GM23338 (cell line): ENCODE data around the gene EEF1A1. TPM values are rescaled to one million over a fixed set of nuclear protein-coding genes. Genes with fewer than 3 reads are reported as not detected.

Source experiments
- ATAC-seq: fragments of 200-7000 bp; cut with Tn5 transposase; 3 replicates; pipeline ENCODE4 v1.9.1; 2020
- DNase-seq: peaks from one replicate; pipeline ENCODE4 v3.0.0-alpha.2; 2015; ENCODE audit warnings: low spot score
- H2AFZ ChIP-seq: fragments of 200-600 bp; sonication (generic); 2 replicates; pipeline ENCODE4 v1.8.0; 2016; ENCODE audit warnings: antibody characterized with exemption, mild to moderate bottlenecking, moderate library complexity
- H3F3A ChIP-seq: fragments of 200-600 bp; sonication (generic); replicated peaks from 2 replicates; pipeline ENCODE4 v1.8.0; 2017; ENCODE audit warnings: antibody characterized with exemption, mixed run types, low read depth
- H3K27ac ChIP-seq: fragments of 200-600 bp; sonication (generic); 2 replicates; pipeline ENCODE4 v1.6.1; 2016; ENCODE audit warnings: low read depth
- H3K27me3 ChIP-seq: fragments of 200-600 bp; sonication (generic); 2 replicates; pipeline ENCODE4 v1.8.0; 2016; ENCODE audit warnings: mild to moderate bottlenecking, mixed run types, moderate library complexity; ENCODE audit not compliant: insufficient read depth
- H3K36me3 ChIP-seq: fragments of 200-600 bp; sonication (generic); 2 replicates; pipeline ENCODE4 v1.8.0; 2016; ENCODE audit warnings: mild to moderate bottlenecking; ENCODE audit not compliant: insufficient read depth
- H3K4me1 ChIP-seq: fragments of 200-600 bp; sonication (generic); 2 replicates; pipeline ENCODE4 v1.8.0; 2016; ENCODE audit warnings: mild to moderate bottlenecking, moderate library complexity; ENCODE audit not compliant: insufficient read depth
- H3K4me2 ChIP-seq: fragments of 200-600 bp; sonication (generic); 2 replicates; pipeline ENCODE4 v1.7.1; 2017; ENCODE audit warnings: mixed run types
- H3K4me3 ChIP-seq: fragments of 200-600 bp; sonication (generic); 2 replicates; pipeline ENCODE4 v1.6.1; 2016; ENCODE audit warnings: mixed run types
- H3K79me2 ChIP-seq: fragments of 200-600 bp; sonication (generic); replicated peaks from 2 replicates; pipeline ENCODE4 v1.8.0; 2017; ENCODE audit warnings: mild to moderate bottlenecking; ENCODE audit not compliant: insufficient read depth
- H3K9me2 ChIP-seq: fragments of 200-600 bp; sonication (generic); 2 replicates; pipeline ENCODE4 v1.8.0; 2017; ENCODE audit not compliant: insufficient read depth
- H4K20me1 ChIP-seq: fragments of 200-600 bp; sonication (generic); replicated peaks from 2 replicates; pipeline ENCODE4 v1.8.0; 2017; ENCODE audit warnings: mild to moderate bottlenecking; ENCODE audit not compliant: insufficient read depth
- H3K27ac Mint-ChIP-seq: 2 replicates; pipeline ENCODE4 v1.8.0; 2020; ENCODE audit warnings: inconsistent platforms, mild to moderate bottlenecking, moderate library complexity, mixed read lengths
- H3K27me3 Mint-ChIP-seq: 3 replicates; pipeline ENCODE4 v1.8.0; 2022; ENCODE audit warnings: low read depth, mild to moderate bottlenecking, moderate library complexity, mixed read lengths, inconsistent platforms; ENCODE audit not compliant: insufficient read depth, poor library complexity
- H3K36me3 Mint-ChIP-seq: 3 replicates; pipeline ENCODE4 v1.8.0; 2021; ENCODE audit warnings: low read depth, mild to moderate bottlenecking, inconsistent platforms, moderate library complexity, mixed read lengths
- H3K4me1 Mint-ChIP-seq: 3 replicates; pipeline ENCODE4 v1.8.0; 2020; ENCODE audit warnings: mild to moderate bottlenecking, inconsistent platforms, mixed read lengths
- H3K4me3 Mint-ChIP-seq: 3 replicates; pipeline ENCODE4 v1.8.0; 2021; ENCODE audit warnings: moderate library complexity, mild to moderate bottlenecking, inconsistent platforms, mixed read lengths
- H3K9me3 Mint-ChIP-seq: 3 replicates; pipeline ENCODE4 v1.8.0; 2020; ENCODE audit warnings: moderate library complexity, mild to moderate bottlenecking, inconsistent platforms, mixed read lengths
- EZH2phosphoT487 ChIP-seq: fragments of 200-600 bp; sonication (generic); IDR thresholded peaks from one replicate; pipeline ENCODE4 v1.8.1; 2018; ENCODE audit warnings: antibody characterized with exemption; ENCODE audit not compliant: unreplicated experiment
- JUNB ChIP-seq: IDR thresholded peaks from one replicate; pipeline ENCODE4 v1.6.1; 2016; ENCODE audit warnings: antibody characterized with exemption; ENCODE audit not compliant: unreplicated experiment
- NANOG ChIP-seq: IDR thresholded peaks from 2 replicates; pipeline ENCODE4 v1.6.1; 2016; ENCODE audit warnings: antibody characterized with exemption, borderline replicate concordance
- POLR2AphosphoS5 ChIP-seq: IDR thresholded peaks from 2 replicates; pipeline ENCODE4 v1.6.1; 2016; ENCODE audit warnings: antibody characterized with exemption, low read depth
- STAT1 ChIP-seq: IDR thresholded peaks from one replicate; pipeline ENCODE4 v1.6.1; 2016; ENCODE audit warnings: antibody characterized with exemption; ENCODE audit not compliant: unreplicated experiment
- ZNF114 ChIP-seq: fragments of 250-450 bp; sonication (Bioruptor Pico); IDR thresholded peaks from 2 replicates; pipeline ENCODE4 v1.5.0; 2020; ENCODE audit warnings: mild to moderate bottlenecking, moderate library complexity
- ZNF331 ChIP-seq: fragments of 250-450 bp; sonication (Bioruptor Pico); IDR thresholded peaks from 2 replicates; pipeline ENCODE4 v1.5.0; 2020; ENCODE audit warnings: low read depth, mild to moderate bottlenecking, moderate library complexity
- polyA plus RNA-seq: library from polyadenylated mRNA; unstranded; fragments of >200 nt; fragmentation: Nextera tagmentation; extraction: Ambion mirVana; gene quantifications from 2 replicates; pipeline ENCODE4 v1.2.1, GENCODE V29; 2016
- total RNA-seq: library from RNA; depleted of rRNA; stranded (reverse); fragments of >200 nt; shearing (Covaris generic); gene quantifications from 2 replicates; pipeline ENCODE4 v1.2.3, GENCODE V29; 2014
- TF ChIP-seq, protein P1 (sequence below): fragments of 250-450 bp; sonication (Bioruptor Pico); IDR thresholded peaks from 2 replicates; pipeline ENCODE4 v1.5.0; 2020; ENCODE audit warnings: mild to moderate bottlenecking, moderate library complexity
- TF ChIP-seq, protein P2 (sequence below): IDR thresholded peaks from 2 replicates; pipeline ENCODE4 v1.6.1; 2016; ENCODE audit warnings: antibody characterized with exemption

Gene EEF1A1
- total and polyA plus RNA-seq, 2 experiments from 2014 or later = 7,677 to 12,342 TPM

DNA sequence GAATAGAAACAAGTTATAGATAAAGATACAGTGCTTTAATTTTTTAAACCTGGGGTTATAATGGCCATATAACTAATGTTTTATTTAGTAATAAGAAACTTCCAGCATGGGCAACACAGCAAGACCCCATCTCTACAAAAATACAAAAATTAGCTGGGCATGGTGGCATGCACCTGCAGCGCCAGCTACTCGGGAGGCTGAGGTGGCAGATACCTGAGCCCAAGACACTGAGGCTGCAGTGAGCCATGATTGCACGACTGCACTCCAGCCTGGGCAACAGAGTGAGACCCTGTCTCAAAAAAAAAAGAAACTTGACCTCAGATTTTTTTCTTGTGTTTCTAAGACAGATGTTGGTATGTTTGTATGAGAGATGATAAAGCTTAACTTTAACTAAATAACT lies 22.9 kb downstream of the EEF1A1 start (continued):
- TF ChIP-seq, protein P1, sequence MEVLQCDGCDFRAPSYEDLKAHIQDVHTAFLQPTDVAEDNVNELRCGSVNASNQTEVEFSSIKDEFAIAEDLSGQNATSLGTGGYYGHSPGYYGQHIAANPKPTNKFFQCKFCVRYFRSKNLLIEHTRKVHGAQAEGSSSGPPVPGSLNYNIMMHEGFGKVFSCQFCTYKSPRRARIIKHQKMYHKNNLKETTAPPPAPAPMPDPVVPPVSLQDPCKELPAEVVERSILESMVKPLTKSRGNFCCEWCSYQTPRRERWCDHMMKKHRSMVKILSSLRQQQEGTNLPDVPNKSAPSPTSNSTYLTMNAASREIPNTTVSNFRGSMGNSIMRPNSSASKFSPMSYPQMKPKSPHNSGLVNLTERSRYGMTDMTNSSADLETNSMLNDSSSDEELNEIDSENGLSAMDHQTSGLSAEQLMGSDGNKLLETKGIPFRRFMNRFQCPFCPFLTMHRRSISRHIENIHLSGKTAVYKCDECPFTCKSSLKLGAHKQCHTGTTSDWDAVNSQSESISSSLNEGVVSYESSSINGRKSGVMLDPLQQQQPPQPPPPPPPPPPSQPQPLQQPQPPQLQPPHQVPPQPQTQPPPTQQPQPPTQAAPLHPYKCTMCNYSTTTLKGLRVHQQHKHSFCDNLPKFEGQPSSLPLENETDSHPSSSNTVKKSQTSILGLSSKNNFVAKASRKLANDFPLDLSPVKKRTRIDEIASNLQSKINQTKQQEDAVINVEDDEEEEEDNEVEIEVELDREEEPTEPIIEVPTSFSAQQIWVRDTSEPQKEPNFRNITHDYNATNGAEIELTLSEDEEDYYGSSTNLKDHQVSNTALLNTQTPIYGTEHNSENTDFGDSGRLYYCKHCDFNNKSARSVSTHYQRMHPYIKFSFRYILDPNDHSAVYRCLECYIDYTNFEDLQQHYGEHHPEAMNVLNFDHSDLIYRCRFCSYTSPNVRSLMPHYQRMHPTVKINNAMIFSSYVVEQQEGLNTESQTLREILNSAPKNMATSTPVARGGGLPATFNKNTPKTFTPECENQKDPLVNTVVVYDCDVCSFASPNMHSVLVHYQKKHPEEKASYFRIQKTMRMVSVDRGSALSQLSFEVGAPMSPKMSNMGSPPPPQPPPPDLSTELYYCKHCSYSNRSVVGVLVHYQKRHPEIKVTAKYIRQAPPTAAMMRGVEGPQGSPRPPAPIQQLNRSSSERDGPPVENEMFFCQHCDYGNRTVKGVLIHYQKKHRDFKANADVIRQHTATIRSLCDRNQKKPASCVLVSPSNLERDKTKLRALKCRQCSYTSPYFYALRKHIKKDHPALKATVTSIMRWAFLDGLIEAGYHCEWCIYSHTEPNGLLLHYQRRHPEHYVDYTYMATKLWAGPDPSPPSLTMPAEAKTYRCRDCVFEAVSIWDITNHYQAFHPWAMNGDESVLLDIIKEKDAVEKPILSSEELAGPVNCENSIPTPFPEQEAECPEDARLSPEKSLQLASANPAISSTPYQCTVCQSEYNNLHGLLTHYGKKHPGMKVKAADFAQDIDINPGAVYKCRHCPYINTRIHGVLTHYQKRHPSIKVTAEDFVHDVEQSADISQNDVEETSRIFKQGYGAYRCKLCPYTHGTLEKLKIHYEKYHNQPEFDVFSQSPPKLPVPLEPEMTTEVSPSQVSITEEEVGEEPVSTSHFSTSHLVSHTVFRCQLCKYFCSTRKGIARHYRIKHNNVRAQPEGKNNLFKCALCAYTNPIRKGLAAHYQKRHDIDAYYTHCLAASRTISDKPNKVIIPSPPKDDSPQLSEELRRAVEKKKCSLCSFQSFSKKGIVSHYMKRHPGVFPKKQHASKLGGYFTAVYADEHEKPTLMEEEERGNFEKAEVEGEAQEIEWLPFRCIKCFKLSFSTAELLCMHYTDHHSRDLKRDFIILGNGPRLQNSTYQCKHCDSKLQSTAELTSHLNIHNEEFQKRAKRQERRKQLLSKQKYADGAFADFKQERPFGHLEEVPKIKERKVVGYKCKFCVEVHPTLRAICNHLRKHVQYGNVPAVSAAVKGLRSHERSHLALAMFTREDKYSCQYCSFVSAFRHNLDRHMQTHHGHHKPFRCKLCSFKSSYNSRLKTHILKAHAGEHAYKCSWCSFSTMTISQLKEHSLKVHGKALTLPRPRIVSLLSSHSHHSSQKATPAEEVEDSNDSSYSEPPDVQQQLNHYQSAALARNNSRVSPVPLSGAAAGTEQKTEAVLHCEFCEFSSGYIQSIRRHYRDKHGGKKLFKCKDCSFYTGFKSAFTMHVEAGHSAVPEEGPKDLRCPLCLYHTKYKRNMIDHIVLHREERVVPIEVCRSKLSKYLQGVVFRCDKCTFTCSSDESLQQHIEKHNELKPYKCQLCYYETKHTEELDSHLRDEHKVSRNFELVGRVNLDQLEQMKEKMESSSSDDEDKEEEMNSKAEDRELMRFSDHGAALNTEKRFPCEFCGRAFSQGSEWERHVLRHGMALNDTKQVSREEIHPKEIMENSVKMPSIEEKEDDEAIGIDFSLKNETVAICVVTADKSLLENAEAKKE (CRISPR knock-in tag) = no peak
- no peak for TF ChIP-seq POLR2AphosphoS5
- TF ChIP-seq, protein P2, sequence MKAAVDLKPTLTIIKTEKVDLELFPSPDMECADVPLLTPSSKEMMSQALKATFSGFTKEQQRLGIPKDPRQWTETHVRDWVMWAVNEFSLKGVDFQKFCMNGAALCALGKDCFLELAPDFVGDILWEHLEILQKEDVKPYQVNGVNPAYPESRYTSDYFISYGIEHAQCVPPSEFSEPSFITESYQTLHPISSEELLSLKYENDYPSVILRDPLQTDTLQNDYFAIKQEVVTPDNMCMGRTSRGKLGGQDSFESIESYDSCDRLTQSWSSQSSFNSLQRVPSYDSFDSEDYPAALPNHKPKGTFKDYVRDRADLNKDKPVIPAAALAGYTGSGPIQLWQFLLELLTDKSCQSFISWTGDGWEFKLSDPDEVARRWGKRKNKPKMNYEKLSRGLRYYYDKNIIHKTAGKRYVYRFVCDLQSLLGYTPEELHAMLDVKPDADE = no peak
- no peak for TF ChIP-seq STAT1
- TF ChIP-seq JUNB = no peak

DNA sequence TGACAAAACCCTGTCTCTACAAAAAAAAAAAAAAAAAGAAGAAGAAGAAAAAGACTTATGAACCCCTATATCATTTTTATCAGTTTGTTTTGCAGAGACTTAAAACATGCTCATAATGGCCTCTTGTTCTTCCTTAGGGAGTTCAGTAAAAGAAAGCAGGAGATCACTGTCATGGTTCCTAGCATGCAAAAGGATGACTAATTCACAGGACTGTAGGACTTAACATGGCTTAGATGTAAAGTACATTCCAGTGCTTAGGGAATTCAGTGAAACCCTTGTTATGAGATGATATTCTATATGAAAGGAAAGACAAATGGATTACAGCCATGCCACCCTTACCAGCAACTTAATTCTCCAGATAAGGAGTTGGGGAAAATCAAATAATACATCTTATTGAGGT lies 29.5 kb downstream of the EEF1A1 start:
- ATAC-seq = no peak
- Mint-ChIP-seq H3K27me3 (no peaks in the 10 kb centered on the region), H3K4me1 (no peaks in the 10 kb centered on the region), H3K9me3 (no peaks in the 10 kb centered on the region; the same call in 2 of the 3 replicates), H3K36me3 (peaks cover 66% of the 10 kb centered on the region), H3K27ac (no peak overlapping the region), H3K4me3 (no peak overlapping the region)
- H3K27ac ChIP-seq = no peak overlapping the region
- H3K4me3 ChIP-seq = no peak overlapping the region
- no peak overlapping the region for H3K4me2 ChIP-seq
- no peaks in the 10 kb centered on the region for H3K79me2 ChIP-seq
- no peak overlapping the region for H2AFZ ChIP-seq
- DNase-seq = no peak
- H3K27me3 ChIP-seq = no peaks in the 10 kb centered on the region
- H4K20me1 ChIP-seq = peaks cover 8% of the 10 kb centered on the region; the same call in 1 of the 2 replicates
- H3F3A ChIP-seq = no peaks in the 10 kb centered on the region
- no peaks in the 10 kb centered on the region for H3K9me2 ChIP-seq
- H3K4me1 ChIP-seq = no peaks in the 10 kb centered on the region
- peaks cover 33% of the 10 kb centered on the region for H3K36me3 ChIP-seq
- TF ChIP-seq ZNF114 (CRISPR knock-in tag) (no peak), POLR2AphosphoS5 (no peak), NANOG (no peak), EZH2phosphoT487 (no peak), ZNF331 (CRISPR knock-in tag) (no peak)
- TF ChIP-seq, protein P1 (CRISPR knock-in tag) = no peak
